ENCODE results near the gene PIK3R6.

- TF ChIP-seq, protein P1, sequence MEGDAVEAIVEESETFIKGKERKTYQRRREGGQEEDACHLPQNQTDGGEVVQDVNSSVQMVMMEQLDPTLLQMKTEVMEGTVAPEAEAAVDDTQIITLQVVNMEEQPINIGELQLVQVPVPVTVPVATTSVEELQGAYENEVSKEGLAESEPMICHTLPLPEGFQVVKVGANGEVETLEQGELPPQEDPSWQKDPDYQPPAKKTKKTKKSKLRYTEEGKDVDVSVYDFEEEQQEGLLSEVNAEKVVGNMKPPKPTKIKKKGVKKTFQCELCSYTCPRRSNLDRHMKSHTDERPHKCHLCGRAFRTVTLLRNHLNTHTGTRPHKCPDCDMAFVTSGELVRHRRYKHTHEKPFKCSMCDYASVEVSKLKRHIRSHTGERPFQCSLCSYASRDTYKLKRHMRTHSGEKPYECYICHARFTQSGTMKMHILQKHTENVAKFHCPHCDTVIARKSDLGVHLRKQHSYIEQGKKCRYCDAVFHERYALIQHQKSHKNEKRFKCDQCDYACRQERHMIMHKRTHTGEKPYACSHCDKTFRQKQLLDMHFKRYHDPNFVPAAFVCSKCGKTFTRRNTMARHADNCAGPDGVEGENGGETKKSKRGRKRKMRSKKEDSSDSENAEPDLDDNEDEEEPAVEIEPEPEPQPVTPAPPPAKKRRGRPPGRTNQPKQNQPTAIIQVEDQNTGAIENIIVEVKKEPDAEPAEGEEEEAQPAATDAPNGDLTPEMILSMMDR (IDR thresholded peaks at IDR 0.05; ENCODE audit: low read depth, low read length, poor library complexity, severe bottlenecking), result no peak
- TF ChIP-seq EZH2phosphoT487 (IDR thresholded peaks at IDR 0.05; ENCODE audit: borderline replicate concordance, low read length), result no peak
Observed at GRCh38 chr17:8868092-8868491, 618 bp upstream of the PIK3R6 start.

Measured in DOHH2 (cell line).